Loucy (cell line): Measurements from ENCODE around the gene ATF5.

Source experiments
- CTCF ChIP-seq: fragments of 200-600 bp; sonication (generic); conservative IDR thresholded peaks from 2 replicates; pipeline ENCODE4 v1.5.1; 2014; ENCODE audit warnings: mild to moderate bottlenecking, antibody characterized with exemption, low read length
- EZH2phosphoT487 ChIP-seq: fragments of 200-600 bp; IDR thresholded peaks from 2 replicates; pipeline ENCODE4 v1.6.1; 2018; ENCODE audit warnings: antibody characterized with exemption, mild to moderate bottlenecking, moderate library complexity, borderline replicate concordance

- TF ChIP-seq CTCF (no peak), EZH2phosphoT487 (no peak)
These were observed 28.4 kb downstream of the ATF5 start for GRCh38 chr19:49957262-49957915.
